ENCODE data around the gene IGF1R.

The IGF1R gene

DNA sequence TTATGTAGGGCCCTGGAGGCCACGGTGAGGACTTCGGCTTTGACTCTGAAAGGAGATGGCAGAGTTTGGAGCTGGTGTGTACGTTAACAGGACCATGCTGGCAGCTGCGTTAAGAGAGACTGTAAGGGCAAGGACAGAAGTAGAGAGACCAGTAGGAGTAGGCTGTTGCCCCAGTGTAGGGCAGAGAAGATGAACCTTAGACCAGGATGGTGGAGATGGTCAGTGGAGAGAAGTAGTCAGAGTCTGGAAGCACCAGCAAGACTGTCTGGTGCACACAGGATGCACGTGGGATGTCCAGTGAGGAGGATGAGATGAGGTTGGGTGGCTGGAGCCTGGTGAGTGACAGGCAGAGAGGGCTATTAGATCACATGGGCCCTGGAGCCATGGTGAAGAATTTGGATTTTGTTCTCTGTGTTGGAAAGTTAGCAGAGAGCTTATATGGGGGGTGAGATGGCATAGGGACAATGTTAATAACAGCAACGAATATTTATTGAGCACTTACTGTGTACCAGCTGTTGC lies 150.1 kb downstream of the IGF1R start:
- Histone ChIP-seq H3K9me2 (replicated peaks; ENCODE audit: insufficient read depth, low read length) (no peaks in the 10 kb centered on the region), H3K9ac (ENCODE audit: low read length) (no peak overlapping the region), H3F3A (ENCODE audit: insufficient read depth) (no peaks in the 10 kb centered on the region), H3K27ac (ENCODE audit: low read depth, low read length) (no peak overlapping the region), H3K9me3 (ENCODE audit: insufficient read depth, low read length) (no peaks in the 10 kb centered on the region), H3K36me3 (ENCODE audit: low read length) (no peaks in the 10 kb centered on the region), H3K27me3 (ENCODE audit: low read length) (no peaks in the 10 kb centered on the region), H4K20me1 (ENCODE audit: low read depth, low read length) (0 out of 2 replicates have a peak, but pooled peaks cover 5% of the 10 kb centered on the region), H3K4me2 (ENCODE audit: low read depth, low read length, poor library complexity, severe bottlenecking) (no peak overlapping the region), H2AFZ (ENCODE audit: low read depth, low read length, severe bottlenecking) (no peak overlapping the region), H3K4me3 (ENCODE audit: insufficient read depth, low read length, poor library complexity, severe bottlenecking) (no peak overlapping the region), H3K79me2 (ENCODE audit: insufficient read depth, low read length) (no peaks in the 10 kb centered on the region)
- no peak for TF ChIP-seq EZH2phosphoT487 (conservative IDR thresholded peaks at IDR 0.05; ENCODE audit: low read length)
- TF ChIP-seq, protein P1, sequence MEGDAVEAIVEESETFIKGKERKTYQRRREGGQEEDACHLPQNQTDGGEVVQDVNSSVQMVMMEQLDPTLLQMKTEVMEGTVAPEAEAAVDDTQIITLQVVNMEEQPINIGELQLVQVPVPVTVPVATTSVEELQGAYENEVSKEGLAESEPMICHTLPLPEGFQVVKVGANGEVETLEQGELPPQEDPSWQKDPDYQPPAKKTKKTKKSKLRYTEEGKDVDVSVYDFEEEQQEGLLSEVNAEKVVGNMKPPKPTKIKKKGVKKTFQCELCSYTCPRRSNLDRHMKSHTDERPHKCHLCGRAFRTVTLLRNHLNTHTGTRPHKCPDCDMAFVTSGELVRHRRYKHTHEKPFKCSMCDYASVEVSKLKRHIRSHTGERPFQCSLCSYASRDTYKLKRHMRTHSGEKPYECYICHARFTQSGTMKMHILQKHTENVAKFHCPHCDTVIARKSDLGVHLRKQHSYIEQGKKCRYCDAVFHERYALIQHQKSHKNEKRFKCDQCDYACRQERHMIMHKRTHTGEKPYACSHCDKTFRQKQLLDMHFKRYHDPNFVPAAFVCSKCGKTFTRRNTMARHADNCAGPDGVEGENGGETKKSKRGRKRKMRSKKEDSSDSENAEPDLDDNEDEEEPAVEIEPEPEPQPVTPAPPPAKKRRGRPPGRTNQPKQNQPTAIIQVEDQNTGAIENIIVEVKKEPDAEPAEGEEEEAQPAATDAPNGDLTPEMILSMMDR (IDR thresholded peaks at IDR 0.05; ENCODE audit: insufficient read depth, low read length, poor library complexity, severe bottlenecking), result no peak

DNA sequence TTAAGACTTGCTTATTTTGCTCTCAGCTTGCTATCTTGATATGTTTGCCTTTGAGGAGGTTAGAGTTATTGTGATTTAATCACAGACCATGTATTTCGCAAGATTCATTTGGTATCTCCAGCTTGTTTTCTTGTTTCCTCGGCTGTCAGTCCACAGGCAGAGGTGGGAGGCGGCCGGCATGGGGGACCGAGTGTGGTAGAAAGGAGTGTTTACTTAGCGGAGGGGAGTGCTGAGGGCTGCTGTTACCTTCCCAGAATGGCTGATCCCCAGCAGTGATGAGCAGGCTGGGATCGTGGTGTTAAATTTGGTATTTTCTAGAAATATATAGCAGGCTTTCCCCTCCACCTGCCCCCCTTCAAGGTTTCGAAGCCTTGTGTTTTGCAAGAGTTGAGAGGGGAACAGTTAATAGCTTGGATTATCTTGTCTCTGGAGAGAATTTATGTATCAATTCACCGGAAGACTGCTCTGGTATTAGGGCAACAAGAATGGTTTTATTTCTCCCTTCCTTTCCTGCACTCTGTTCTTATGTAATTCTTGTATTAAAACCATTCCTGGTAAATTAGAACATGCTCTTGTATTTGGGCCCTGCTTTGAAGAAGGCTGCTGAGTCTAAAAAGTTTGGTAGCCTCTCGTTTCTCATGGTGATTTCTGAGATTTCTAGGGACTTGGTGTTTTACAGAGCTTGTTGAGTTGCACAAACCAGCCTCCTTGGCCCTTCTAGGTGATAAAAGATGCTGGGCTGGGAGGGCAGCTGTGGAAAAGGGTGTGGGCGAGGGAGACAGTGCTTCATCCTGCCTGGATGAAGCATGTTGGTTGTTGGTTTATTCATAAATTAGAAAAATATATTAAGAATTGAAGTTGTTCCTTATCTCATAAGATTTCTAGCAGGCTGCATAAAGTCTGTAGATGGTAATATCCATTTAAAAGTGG lies 151.4 kb downstream of the IGF1R start:
- H3K4me2 ChIP-seq (ENCODE audit: low read depth, low read length, poor library complexity, severe bottlenecking), result no peak overlapping the region
- H3K4me3 ChIP-seq (ENCODE audit: insufficient read depth, low read length, poor library complexity, severe bottlenecking), result no peak overlapping the region
- H4K20me1 ChIP-seq (ENCODE audit: low read depth, low read length), result 0 out of 2 replicates have a peak, but pooled peaks cover 2% of the 10 kb centered on the region
- H2AFZ ChIP-seq (ENCODE audit: low read depth, low read length, severe bottlenecking), result no peak overlapping the region
- no peaks in the 10 kb centered on the region for H3K36me3 ChIP-seq (ENCODE audit: low read length)
- no peaks in the 10 kb centered on the region for H3K27me3 ChIP-seq (ENCODE audit: low read length)
- TF ChIP-seq, protein P1 (IDR thresholded peaks at IDR 0.05; ENCODE audit: insufficient read depth, low read length, poor library complexity, severe bottlenecking), result no peak
- no peak for TF ChIP-seq EZH2phosphoT487 (conservative IDR thresholded peaks at IDR 0.05; ENCODE audit: low read length)
- no peaks in the 10 kb centered on the region for H3K79me2 ChIP-seq (ENCODE audit: insufficient read depth, low read length)
- no peak overlapping the region for H3K27ac ChIP-seq (ENCODE audit: low read depth, low read length)
- H3F3A ChIP-seq (ENCODE audit: insufficient read depth), result no peaks in the 10 kb centered on the region
- no peaks in the 10 kb centered on the region for H3K9me2 ChIP-seq (replicated peaks; ENCODE audit: insufficient read depth, low read length)
- no peaks in the 10 kb centered on the region for H3K9me3 ChIP-seq (ENCODE audit: insufficient read depth, low read length)
- H3K9ac ChIP-seq (ENCODE audit: low read length), result no peak overlapping the region

DNA sequence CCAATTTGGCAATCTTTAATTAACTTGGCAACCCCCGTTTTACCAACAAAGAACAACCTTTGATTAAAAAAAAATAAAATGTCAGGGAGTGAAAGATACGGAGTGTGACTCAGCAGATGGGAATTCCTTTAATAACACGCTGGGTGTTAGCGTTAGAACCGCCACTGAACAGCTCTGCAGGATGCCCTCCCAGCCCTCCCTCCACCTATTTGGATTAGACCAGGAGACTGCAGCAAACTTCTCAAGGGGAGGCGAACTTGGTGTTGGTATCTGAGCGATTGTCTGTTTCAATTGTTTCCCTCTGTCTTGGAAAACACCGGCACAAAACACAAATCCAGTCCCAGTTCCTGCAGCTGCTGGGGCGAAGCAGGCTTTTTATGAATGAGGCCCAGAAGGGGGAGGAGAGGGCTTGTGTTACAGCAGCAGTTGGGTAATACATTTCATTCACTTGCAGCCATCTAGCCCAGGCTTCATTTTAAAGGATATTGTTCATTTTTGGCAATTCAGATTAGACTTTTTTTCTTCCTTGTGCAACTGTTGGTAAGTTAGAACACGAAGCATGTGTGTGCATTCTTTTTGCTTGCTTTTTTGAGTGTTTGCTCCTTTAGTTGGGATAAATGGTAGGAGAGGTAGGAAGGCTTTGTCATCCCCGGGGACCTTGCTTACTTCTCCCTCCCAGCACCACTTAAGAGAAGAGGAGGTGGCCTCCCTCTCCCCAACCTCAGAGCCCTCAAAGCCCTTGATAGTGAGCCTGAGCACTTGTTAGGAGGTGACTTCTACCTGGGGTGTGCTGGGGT lies 152.3 kb downstream of the IGF1R start:
- H3K27me3 ChIP-seq (ENCODE audit: low read length), result no peaks in the 10 kb centered on the region
- TF ChIP-seq, protein P1 (IDR thresholded peaks at IDR 0.05; ENCODE audit: insufficient read depth, low read length, poor library complexity, severe bottlenecking), result no peak
- TF ChIP-seq EZH2phosphoT487 (conservative IDR thresholded peaks at IDR 0.05; ENCODE audit: low read length), result no peak
- H3K4me2 ChIP-seq (ENCODE audit: low read depth, low read length, poor library complexity, severe bottlenecking), result no peak overlapping the region
- H3K36me3 ChIP-seq (ENCODE audit: low read length), result no peaks in the 10 kb centered on the region
- H3K79me2 ChIP-seq (ENCODE audit: insufficient read depth, low read length), result no peaks in the 10 kb centered on the region
- H3F3A ChIP-seq (ENCODE audit: insufficient read depth), result no peaks in the 10 kb centered on the region
- H3K9me2 ChIP-seq (replicated peaks; ENCODE audit: insufficient read depth, low read length), result no peaks in the 10 kb centered on the region
- no peak overlapping the region for H3K4me3 ChIP-seq (ENCODE audit: insufficient read depth, low read length, poor library complexity, severe bottlenecking)
- H3K27ac ChIP-seq (ENCODE audit: low read depth, low read length), result no peak overlapping the region
- H2AFZ ChIP-seq (ENCODE audit: low read depth, low read length, severe bottlenecking), result no peak overlapping the region
- no peaks in the 10 kb centered on the region for H3K9me3 ChIP-seq (ENCODE audit: insufficient read depth, low read length)
- H3K9ac ChIP-seq (ENCODE audit: low read length), result no peak overlapping the region
- H4K20me1 ChIP-seq (ENCODE audit: low read depth, low read length), result no peaks in the 10 kb centered on the region
